ENCODE data around the gene ELAPOR2.
A peak's percentile ranks its signal among the peaks of the same experiment; 100 is the strongest.
"Not testable (repeated sequence)": the region's sequence is repeated elsewhere in the genome, so short reads cannot be mapped to it uniquely, and the experiment has no call there.

Gene ELAPOR2

GRCh38 chr7:87059525-87060287 is at the start of gene ELAPOR2:
ELAPOR2 (minus strand) TSS chr7:87059654; CDS start chr7:87059513, 141 bp downstream.
- peak; percentile 91 for DNase-seq

GRCh38 chr7:87107949-87108776 is 48.7 kb upstream of the ELAPOR2 start:
- no peak for DNase-seq

DNA sequence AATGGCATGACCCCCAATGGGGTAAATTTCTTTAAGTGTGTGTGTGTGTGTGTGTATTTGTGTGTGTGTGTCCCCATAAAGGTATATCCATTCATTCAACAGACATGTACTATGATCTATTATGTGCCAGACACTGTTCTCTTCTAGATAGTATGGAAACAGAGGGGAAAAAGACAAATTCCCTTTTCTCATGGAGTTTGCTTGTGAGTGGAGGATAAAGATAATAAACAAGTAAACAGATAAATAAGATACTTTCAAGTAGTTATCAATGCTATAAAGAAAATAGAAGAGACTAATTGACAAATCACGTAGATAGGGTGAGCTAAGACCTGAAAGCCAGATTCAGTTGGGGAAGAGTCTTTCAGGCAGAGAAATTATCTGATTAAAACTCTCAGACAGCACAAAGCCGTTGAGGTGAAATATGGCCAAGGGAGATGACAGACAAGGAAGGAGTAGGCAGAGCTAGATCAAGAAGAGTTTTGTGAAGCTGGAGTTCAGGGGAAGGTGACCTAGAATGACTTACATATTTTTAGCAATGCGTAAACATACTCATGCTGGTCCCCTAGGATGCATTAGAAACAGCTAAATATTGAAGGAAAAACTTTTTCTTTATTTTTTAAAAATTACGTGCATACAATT is 47.6 kb upstream of the ELAPOR2 start:
- DNase-seq, result no peak

DNA sequence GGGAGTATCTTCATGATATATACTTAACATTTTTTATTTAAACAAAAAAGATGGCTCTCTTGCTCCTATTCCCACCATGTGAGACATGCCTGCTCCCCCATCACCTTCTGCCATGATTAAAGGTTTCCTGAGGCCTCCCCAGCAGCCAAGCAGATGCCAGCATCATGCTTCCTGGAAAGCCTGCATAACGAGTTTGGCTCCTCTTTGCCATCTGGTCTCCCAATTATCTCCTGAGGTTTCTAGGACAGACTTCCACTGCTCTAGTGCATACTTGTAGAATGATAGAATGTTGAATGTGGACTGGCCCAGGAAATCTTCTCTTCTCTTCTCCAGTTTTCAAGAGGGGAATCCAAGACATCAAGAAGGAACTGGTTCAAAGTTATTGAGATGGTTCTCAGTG is 45.9 kb upstream of the ELAPOR2 start:
- no peak for DNase-seq

GRCh38 chr7:87100326-87100725 is 40.9 kb upstream of the ELAPOR2 start:
- no peak for DNase-seq

DNA sequence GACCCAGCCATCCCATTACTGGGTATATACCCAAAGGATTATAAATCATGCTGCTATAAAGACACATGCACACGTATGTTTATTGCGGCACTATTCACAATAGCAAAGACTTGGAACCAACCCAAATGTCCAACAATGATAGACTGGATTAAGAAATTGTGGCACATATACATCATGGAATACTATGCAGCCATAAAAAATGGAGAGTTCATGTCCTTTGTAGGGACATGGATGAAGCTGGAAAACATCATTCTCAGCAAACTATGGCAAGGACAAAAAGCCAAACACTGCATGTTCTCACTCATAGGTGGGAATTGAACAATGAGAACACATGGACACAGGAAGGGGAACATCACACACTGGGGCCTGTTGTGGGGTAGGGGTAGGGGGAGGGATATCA is 37.9 kb upstream of the ELAPOR2 start:
- DNase-seq, result not testable (repeated sequence)

GRCh38 chr7:87094322-87094721 is 34.9 kb upstream of the ELAPOR2 start:
- DNase-seq, result no peak

- DNase-seq, result no peak
Observed at GRCh38 chr7:87092568-87093091, 33.2 kb upstream of the ELAPOR2 start.

DNA sequence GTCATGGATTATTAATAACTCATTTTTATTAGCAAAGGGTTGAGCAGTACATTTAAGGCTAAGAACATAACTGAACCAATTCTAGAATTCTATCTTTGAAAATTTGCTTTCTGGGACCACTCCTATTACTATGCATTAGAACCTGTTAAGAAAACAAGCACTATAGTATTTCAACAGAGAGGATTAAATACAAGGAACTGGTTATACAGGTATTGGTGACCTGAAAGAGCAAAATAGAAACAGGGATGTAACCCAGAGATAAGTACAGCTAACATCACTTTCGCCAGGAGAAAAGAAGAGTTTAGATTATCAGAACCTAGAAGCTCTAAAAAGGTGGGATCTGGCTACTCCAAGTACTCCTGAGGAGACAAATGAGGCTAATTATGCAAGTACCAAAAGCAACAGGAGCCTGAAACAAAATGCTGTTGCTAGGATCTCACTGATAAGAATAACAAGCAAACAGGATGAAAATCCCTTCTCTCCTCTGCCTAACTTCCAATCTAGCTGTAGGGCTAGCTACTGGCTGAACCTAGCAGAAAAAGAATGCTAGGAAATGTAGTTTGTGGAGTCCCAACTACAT is 32.1 kb upstream of the ELAPOR2 start:
- no peak for DNase-seq

DNA sequence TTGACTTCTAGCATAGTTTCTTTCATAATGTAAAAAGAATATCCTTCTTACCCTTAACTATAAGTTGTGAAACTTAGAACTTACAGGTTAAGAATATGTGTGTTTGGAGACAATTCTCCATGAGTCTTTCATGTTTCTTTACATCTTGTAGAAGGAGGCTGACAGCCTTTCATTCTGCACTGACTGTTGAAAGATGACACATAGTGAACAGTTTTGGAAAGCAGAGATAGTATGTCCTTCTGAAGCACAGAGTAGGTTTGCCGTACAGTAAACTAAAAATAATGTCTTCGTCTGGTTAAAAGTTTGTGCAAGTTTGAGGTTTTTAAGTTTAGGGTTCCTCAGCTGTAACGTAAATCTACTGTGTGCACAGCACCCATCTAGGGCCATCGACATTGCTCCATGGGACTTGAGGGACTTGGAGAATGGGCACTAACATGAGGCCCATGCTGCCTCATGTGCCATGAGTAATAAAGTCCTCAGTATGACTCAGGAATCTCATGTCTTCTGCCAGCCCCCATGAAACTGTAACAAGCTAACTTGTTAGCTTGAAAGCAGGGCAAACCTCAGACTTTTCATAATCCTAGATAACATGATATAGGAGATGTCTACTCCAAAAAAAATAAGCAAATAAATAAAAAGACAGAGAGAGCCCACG is 24.5 kb upstream of the ELAPOR2 start:
- no peak for DNase-seq

- no peak for DNase-seq
Observed at GRCh38 chr7:87082675-87083074, 23.2 kb upstream of the ELAPOR2 start.

DNA sequence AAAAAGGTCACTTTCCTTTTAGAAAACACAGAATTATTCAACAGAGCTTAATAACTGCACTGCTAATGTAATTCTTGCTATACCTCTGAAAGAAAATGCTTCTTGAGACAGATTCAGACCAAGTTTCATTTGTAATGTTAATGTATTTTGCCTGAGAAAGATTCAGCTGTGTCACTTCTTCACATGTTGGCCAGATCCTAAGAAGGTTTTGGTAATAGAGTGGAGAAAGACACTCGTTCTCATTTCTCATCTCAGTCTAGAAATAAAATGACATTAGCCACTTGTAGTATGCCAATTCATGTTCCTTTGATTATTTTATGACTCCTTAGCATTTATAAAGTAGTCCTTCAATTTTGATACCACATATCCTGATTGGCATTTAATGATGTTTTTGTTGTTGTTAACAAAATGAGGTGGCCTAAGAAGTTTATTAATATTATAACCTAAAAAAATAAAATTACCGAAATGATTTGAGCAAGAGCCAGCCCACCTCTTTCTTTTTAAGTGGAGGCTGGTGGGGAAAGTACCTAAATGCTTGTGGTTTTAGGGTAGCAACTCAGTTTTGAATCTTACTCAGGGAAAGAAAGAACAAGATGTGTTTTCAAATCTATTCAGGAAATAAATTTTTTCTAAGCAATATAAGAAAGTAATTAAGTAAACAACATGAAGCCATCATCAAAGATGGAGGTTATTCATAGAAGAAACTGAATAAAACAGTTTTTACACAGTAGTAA is 16.4 kb upstream of the ELAPOR2 start:
- no peak for DNase-seq

GRCh38 chr7:87067788-87068187 is 8.3 kb upstream of the ELAPOR2 start:
- no peak for DNase-seq

DNA sequence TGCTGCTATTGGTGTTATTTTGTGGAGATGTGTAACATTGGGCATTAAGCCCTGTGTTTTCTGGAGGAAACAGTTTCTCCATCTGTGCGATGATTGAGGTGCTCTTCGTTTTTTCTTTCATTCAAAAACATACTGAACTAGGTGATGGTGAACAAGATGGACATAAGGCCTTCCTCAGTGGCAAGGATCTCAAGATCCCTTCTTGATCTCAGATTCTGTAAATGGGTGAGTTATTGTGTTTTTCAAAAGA is 759 bp upstream of the ELAPOR2 start:
- no peak for DNase-seq

GRCh38 chr7:87058744-87059524 is 520 bp downstream of the ELAPOR2 start:
- peak; percentile 40 for DNase-seq

- DNase-seq, result no peak
Observed at GRCh38 chr7:87057210-87057609, 2.2 kb downstream of the ELAPOR2 start.

GRCh38 chr7:87056346-87056745 is 3.1 kb downstream of the ELAPOR2 start:
- no peak for DNase-seq

GRCh38 chr7:87048839-87049238 is 10.6 kb downstream of the ELAPOR2 start:
- no peak for DNase-seq

DNA sequence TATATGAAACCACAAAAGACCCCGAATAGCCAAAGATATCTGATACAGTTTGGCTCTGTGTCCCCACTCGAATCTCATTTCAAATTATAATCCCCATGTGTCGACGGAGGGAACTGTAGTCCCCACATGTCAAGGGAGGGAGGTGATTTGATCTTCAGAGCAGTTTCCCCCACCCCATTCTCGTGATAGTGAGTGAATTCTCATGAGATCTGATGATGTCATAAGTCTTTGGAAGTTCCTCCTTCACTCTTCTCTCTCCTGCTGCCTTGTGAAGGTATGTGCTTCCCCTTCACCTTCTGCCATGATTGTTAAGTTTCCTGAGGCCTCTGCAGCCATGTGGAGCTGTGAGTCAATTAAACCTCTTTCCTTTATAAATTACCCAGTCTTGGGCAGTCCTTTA is 13.0 kb downstream of the ELAPOR2 start:
- DNase-seq, result no peak

DNA sequence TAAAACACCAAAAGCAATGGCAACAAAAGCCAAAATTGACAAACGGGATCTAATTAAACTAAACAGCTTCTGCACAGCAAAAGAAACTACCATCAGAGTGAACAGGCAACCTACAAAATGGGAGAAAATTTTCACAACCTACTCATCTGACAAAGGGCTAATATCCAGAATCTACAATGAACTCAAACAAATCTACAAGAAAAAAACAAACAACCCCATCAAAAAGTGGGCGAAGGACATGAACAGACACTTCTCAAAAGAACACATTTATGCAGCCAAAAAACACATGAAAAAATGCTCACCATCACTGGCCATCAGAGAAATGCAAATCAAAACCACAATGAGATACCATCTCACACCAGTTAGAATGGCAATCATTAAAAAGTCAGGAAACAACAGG is 14.7 kb downstream of the ELAPOR2 start:
- not testable (repeated sequence) for DNase-seq

GRCh38 chr7:87041586-87041985 is 17.9 kb downstream of the ELAPOR2 start:
- not testable (repeated sequence) for DNase-seq
